KMS-11 (cell line): Measurements from ENCODE around the gene LVRN.

Source experiments
- H2AFZ ChIP-seq: fragments of 200-600 bp; sonication (generic); 2 replicates; pipeline ENCODE4 v1.6.1; 2016; ENCODE audit warnings: antibody characterized with exemption, mixed run types, low read depth
- H3K27ac ChIP-seq: fragments of 200-600 bp; sonication (generic); 2 replicates; pipeline ENCODE4 v1.6.1; 2016; ENCODE audit warnings: mild to moderate bottlenecking, mixed run types
- H3K27me3 ChIP-seq: fragments of 200-600 bp; sonication (generic); 2 replicates; pipeline ENCODE4 v1.6.1; 2017; ENCODE audit warnings: mild to moderate bottlenecking, low read depth, mixed run types, moderate library complexity; ENCODE audit not compliant: insufficient read depth
- H3K36me3 ChIP-seq: fragments of 200-600 bp; sonication (generic); 2 replicates; pipeline ENCODE4 v1.6.1; 2017; ENCODE audit warnings: mild to moderate bottlenecking, mixed run types; ENCODE audit not compliant: insufficient read depth
- H3K4me1 ChIP-seq: fragments of 200-600 bp; sonication (generic); 2 replicates; pipeline ENCODE4 v1.6.1; 2016; ENCODE audit warnings: mild to moderate bottlenecking, low read depth, mixed run types; ENCODE audit not compliant: poor library complexity, severe bottlenecking
- H3K4me2 ChIP-seq: fragments of 200-600 bp; sonication (generic); 2 replicates; pipeline ENCODE4 v1.7.0; 2016; ENCODE audit warnings: mild to moderate bottlenecking, mixed run types
- H3K4me3 ChIP-seq: fragments of 200-600 bp; sonication (generic); IDR thresholded peaks from 2 replicates; pipeline ENCODE4 v1.6.1; 2017; ENCODE audit warnings: low read depth, low read length, mixed read lengths; ENCODE audit not compliant: insufficient read depth
- H3K79me2 ChIP-seq: fragments of 200-600 bp; sonication (generic); 2 replicates; pipeline ENCODE4 v1.6.1; 2016; ENCODE audit warnings: low read depth, mixed run types; ENCODE audit not compliant: insufficient read depth
- H3K9ac ChIP-seq: fragments of 200-600 bp; sonication (generic); 2 replicates; pipeline ENCODE4 v1.6.1; 2016; ENCODE audit warnings: mild to moderate bottlenecking, mixed run types
- H4K20me1 ChIP-seq: fragments of 200-600 bp; sonication (generic); 2 replicates; pipeline ENCODE4 v1.6.1; 2016; ENCODE audit warnings: mild to moderate bottlenecking, mixed run types; ENCODE audit not compliant: insufficient read depth
- CTCF ChIP-seq: fragments of 200-600 bp; sonication (generic); conservative IDR thresholded peaks from 2 replicates; pipeline ENCODE4 v1.6.1; 2017; ENCODE audit warnings: low read depth, mild to moderate bottlenecking, antibody characterized with exemption, low read length, moderate library complexity, mixed read lengths

LVRN gene

GRCh38 chr5:115946655-115947054 lies 15.6 kb upstream of the LVRN start:
- Histone ChIP-seq H4K20me1 (no peaks in the 10 kb centered on the region), H2AFZ (no peak overlapping the region), H3K27ac (no peak overlapping the region), H3K36me3 (no peaks in the 10 kb centered on the region), H3K4me1 (no peaks in the 10 kb centered on the region), H3K4me2 (no peak overlapping the region), H3K4me3 (no peak overlapping the region), H3K27me3 (no peaks in the 10 kb centered on the region), H3K79me2 (no peaks in the 10 kb centered on the region), H3K9ac (no peak overlapping the region)
- no peak for TF ChIP-seq CTCF

- Histone ChIP-seq H3K27me3 (no peaks in the 10 kb centered on the region), H3K4me2 (no peak overlapping the region), H4K20me1 (no peaks in the 10 kb centered on the region), H3K4me1 (no peaks in the 10 kb centered on the region), H3K36me3 (no peaks in the 10 kb centered on the region), H2AFZ (no peak overlapping the region), H3K79me2 (no peaks in the 10 kb centered on the region), H3K4me3 (no peak overlapping the region), H3K9ac (no peak overlapping the region), H3K27ac (no peak overlapping the region)
- TF ChIP-seq CTCF: no peak
These were observed 15.0 kb upstream of the LVRN start for GRCh38 chr5:115947260-115947659.

- no peak overlapping the region for H2AFZ ChIP-seq
- H3K4me2 ChIP-seq: no peak overlapping the region
- no peaks in the 10 kb centered on the region for H4K20me1 ChIP-seq
- H3K79me2 ChIP-seq: no peaks in the 10 kb centered on the region
- H3K4me1 ChIP-seq: no peaks in the 10 kb centered on the region
- H3K4me3 ChIP-seq: no peak overlapping the region
- H3K36me3 ChIP-seq: no peaks in the 10 kb centered on the region
- H3K27ac ChIP-seq: no peak overlapping the region
- no peaks in the 10 kb centered on the region for H3K27me3 ChIP-seq
- no peak for TF ChIP-seq CTCF
- H3K9ac ChIP-seq: no peak overlapping the region
These were observed 14.2 kb upstream of the LVRN start for GRCh38 chr5:115948091-115948534.

GRCh38 chr5:115949096-115949495 lies 13.2 kb upstream of the LVRN start:
- Histone ChIP-seq H3K27ac (no peak overlapping the region), H3K4me2 (no peak overlapping the region), H3K79me2 (no peaks in the 10 kb centered on the region), H3K9ac (no peak overlapping the region), H3K4me1 (no peaks in the 10 kb centered on the region), H3K27me3 (no peaks in the 10 kb centered on the region), H4K20me1 (no peaks in the 10 kb centered on the region), H2AFZ (no peak overlapping the region), H3K4me3 (no peak overlapping the region), H3K36me3 (no peaks in the 10 kb centered on the region)
- no peak for TF ChIP-seq CTCF
